ENCODE results near the gene DLX1. TPM values are rescaled to one million over a fixed set of nuclear protein-coding genes. Genes with fewer than 3 reads are reported as not detected.

DLX1 gene
- polyA plus RNA-seq, 4 donors: 0.47 to 1.3 TPM; not detected in 2

DNA sequence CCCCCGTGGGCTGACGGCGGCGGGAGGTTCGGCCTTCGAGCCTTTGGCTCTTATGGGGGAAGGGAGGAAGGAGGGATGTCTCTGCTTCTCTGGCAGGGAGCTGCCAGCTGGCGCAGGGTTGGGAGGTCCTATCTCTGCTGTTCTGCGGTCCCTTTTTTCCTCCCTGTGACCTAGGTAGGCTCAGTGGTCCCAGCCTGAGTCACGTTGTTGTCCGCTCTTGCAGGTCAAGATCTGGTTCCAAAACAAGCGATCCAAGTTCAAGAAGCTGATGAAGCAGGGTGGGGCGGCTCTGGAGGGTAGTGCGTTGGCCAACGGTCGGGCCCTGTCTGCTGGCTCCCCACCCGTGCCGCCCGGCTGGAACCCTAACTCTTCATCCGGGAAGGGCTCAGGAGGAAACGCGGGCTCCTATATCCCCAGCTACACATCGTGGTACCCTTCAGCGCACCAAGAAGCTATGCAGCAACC, 2.5 kb downstream of the DLX1 start:
- peaks cover 25 to 97% (median 79%) of the 10 kb centered on the region in 3 donors for H3K27me3 ChIP-seq (ENCODE audit: control insufficient read depth in 3 of 3, insufficient read depth in 3 of 3, low read length in 3 of 3)
- no peaks in the 10 kb centered on the region for H3K36me3 ChIP-seq (ENCODE audit: control insufficient read depth in 3 of 3, insufficient read depth in 2 of 3, low read depth in 1 of 3, low read length in 3 of 3)
- H3K4me1 ChIP-seq (ENCODE audit: control insufficient read depth in 3 of 3, insufficient read depth in 2 of 3, low read depth in 1 of 3, low read length in 2 of 3): peaks cover 5 to 13% (median 9%) of the 10 kb centered on the region in 3 donors
- WGBS, 3 donors: 3 to 7% (median 5%) methylated on average over 23 of the region's 23 CpGs
- H3K4me3 ChIP-seq (ENCODE audit: low read depth in 1 of 3, low read length in 3 of 3): no peak overlapping the region
- no peak overlapping the region for H3K27ac ChIP-seq (ENCODE audit: low read depth in 1 of 3, low read length in 2 of 3)
- DNase-seq (peak in 1 of 2 donors; percentile 24), FAIRE-seq (no peak)
- peaks cover 0 to 3% of the 10 kb centered on the region in 2 donors for H3K9me3 ChIP-seq (ENCODE audit: control insufficient read depth in 2 of 2, insufficient read depth in 1 of 2, low read depth in 1 of 2, low read length in 1 of 2)

GRCh38 chr2:172088245-172089004, 3.1 kb downstream of the DLX1 start:
- no peak for FAIRE-seq
- DNase-seq: peak in 1 of 2 donors; percentile 21
- Histone ChIP-seq H3K27me3 (ENCODE audit: control insufficient read depth in 3 of 3, insufficient read depth in 3 of 3, low read length in 3 of 3) (peaks cover 25 to 97% (median 79%) of the 10 kb centered on the region in 3 donors), H3K4me3 (ENCODE audit: low read depth in 1 of 3, low read length in 3 of 3) (no peak overlapping the region), H3K4me1 (ENCODE audit: control insufficient read depth in 3 of 3, insufficient read depth in 2 of 3, low read depth in 1 of 3, low read length in 2 of 3) (peaks cover 5 to 13% (median 9%) of the 10 kb centered on the region in 3 donors), H3K36me3 (ENCODE audit: control insufficient read depth in 3 of 3, insufficient read depth in 2 of 3, low read depth in 1 of 3, low read length in 3 of 3) (no peaks in the 10 kb centered on the region), H3K9me3 (ENCODE audit: control insufficient read depth in 2 of 2, insufficient read depth in 1 of 2, low read depth in 1 of 2, low read length in 1 of 2) (no peaks in the 10 kb centered on the region), H3K27ac (ENCODE audit: low read depth in 1 of 3, low read length in 2 of 3) (no peak overlapping the region)
- WGBS, 3 donors: 5 to 10% (median 7%) methylated on average over 34 to 37 of the region's 37 CpGs

DNA sequence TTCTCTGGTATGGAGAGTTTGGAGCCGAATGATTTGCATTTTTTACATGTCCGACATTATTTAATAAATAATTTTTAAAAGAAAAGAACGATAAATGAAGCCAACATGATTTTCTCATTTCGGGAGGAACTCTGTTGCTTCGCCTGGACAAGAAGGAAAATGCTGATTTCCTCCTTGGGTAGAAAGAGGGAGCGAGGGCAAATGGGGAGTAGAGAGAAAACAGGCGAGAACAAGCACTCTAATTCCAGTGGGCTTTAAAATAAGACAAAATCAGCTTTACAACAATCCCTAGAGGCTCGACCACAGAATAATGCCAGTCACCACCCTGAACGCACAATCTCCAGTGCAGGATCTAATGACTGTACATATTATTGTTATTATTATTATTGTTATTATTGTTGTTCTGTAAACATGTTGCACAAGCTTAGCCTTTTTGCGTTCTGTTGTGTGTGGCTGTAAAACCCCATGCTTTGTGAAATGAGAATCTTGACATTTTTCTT, 3.7 kb downstream of the DLX1 start:
- no peak for DNase-seq
- Histone ChIP-seq H3K4me1 (ENCODE audit: control insufficient read depth in 3 of 3, insufficient read depth in 2 of 3, low read depth in 1 of 3, low read length in 2 of 3) (peaks cover 5 to 13% (median 9%) of the 10 kb centered on the region in 3 donors), H3K36me3 (ENCODE audit: control insufficient read depth in 3 of 3, insufficient read depth in 2 of 3, low read depth in 1 of 3, low read length in 3 of 3) (no peaks in the 10 kb centered on the region), H3K9me3 (ENCODE audit: control insufficient read depth in 2 of 2, insufficient read depth in 1 of 2, low read depth in 1 of 2, low read length in 1 of 2) (no peaks in the 10 kb centered on the region), H3K4me3 (ENCODE audit: low read depth in 1 of 3, low read length in 3 of 3) (no peak overlapping the region), H3K27me3 (ENCODE audit: control insufficient read depth in 3 of 3, insufficient read depth in 3 of 3, low read length in 3 of 3) (peaks cover 25 to 97% (median 76%) of the 10 kb centered on the region in 3 donors), H3K27ac (ENCODE audit: low read depth in 1 of 3, low read length in 2 of 3) (no peak overlapping the region)
- WGBS, 3 donors: 10 to 13% (median 12%) methylated on average over 10 of the region's 10 CpGs
- FAIRE-seq: no peak

- DNase-seq: no peak
- no peak for FAIRE-seq
- no peak overlapping the region for H3K27ac ChIP-seq (ENCODE audit: low read depth in 1 of 3, low read length in 2 of 3)
- peaks cover 25 to 97% (median 77%) of the 10 kb centered on the region in 3 donors for H3K27me3 ChIP-seq (ENCODE audit: control insufficient read depth in 3 of 3, insufficient read depth in 3 of 3, low read length in 3 of 3)
- peaks cover 5 to 9% (median 8%) of the 10 kb centered on the region in 3 donors for H3K4me1 ChIP-seq (ENCODE audit: control insufficient read depth in 3 of 3, insufficient read depth in 2 of 3, low read depth in 1 of 3, low read length in 2 of 3)
- WGBS, 3 donors: 21 to 29% (median 24%) methylated on average over 7 of the region's 7 CpGs
- H3K9me3 ChIP-seq (ENCODE audit: control insufficient read depth in 2 of 2, insufficient read depth in 1 of 2, low read depth in 1 of 2, low read length in 1 of 2): no peaks in the 10 kb centered on the region
- no peak overlapping the region for H3K4me3 ChIP-seq (ENCODE audit: low read depth in 1 of 3, low read length in 3 of 3)
- no peaks in the 10 kb centered on the region for H3K36me3 ChIP-seq (ENCODE audit: control insufficient read depth in 3 of 3, insufficient read depth in 2 of 3, low read depth in 1 of 3, low read length in 3 of 3)
Observed at GRCh38 chr2:172089633-172090032, 4.3 kb downstream of the DLX1 start.

GRCh38 chr2:172090044-172090961, 5.0 kb downstream of the DLX1 start:
- WGBS, 3 donors: 5 to 7% (median 5%) methylated on average over 39 of the region's 39 CpGs
- FAIRE-seq (no peak), DNase-seq (peak in 1 of 2 donors; percentile 15)
- Histone ChIP-seq H3K36me3 (ENCODE audit: control insufficient read depth in 3 of 3, insufficient read depth in 2 of 3, low read depth in 1 of 3, low read length in 3 of 3) (no peaks in the 10 kb centered on the region), H3K4me3 (ENCODE audit: low read depth in 1 of 3, low read length in 3 of 3) (no peak overlapping the region), H3K27me3 (ENCODE audit: control insufficient read depth in 3 of 3, insufficient read depth in 3 of 3, low read length in 3 of 3) (peaks cover 20 to 97% (median 79%) of the 10 kb centered on the region in 3 donors), H3K9me3 (ENCODE audit: control insufficient read depth in 2 of 2, insufficient read depth in 1 of 2, low read depth in 1 of 2, low read length in 1 of 2) (no peaks in the 10 kb centered on the region), H3K27ac (ENCODE audit: low read depth in 1 of 3, low read length in 2 of 3) (no peak overlapping the region), H3K4me1 (ENCODE audit: control insufficient read depth in 3 of 3, insufficient read depth in 2 of 3, low read depth in 1 of 3, low read length in 2 of 3) (peaks cover 5 to 14% (median 8%) of the 10 kb centered on the region in 3 donors)

GRCh38 chr2:172091000-172091641, 5.8 kb downstream of the DLX1 start:
- no peak overlapping the region for H3K4me3 ChIP-seq (ENCODE audit: low read depth in 1 of 3, low read length in 3 of 3)
- H3K36me3 ChIP-seq (ENCODE audit: control insufficient read depth in 3 of 3, insufficient read depth in 2 of 3, low read depth in 1 of 3, low read length in 3 of 3): no peaks in the 10 kb centered on the region
- no peak overlapping the region for H3K27ac ChIP-seq (ENCODE audit: low read depth in 1 of 3, low read length in 2 of 3)
- H3K4me1 ChIP-seq (ENCODE audit: control insufficient read depth in 3 of 3, insufficient read depth in 2 of 3, low read depth in 1 of 3, low read length in 2 of 3): peaks cover 0 to 13% (median 8%) of the 10 kb centered on the region in 3 donors
- 11 to 16% (median 11%) methylated on average over 13 of the region's 13 CpGs for WGBS, 3 donors
- H3K27me3 ChIP-seq (ENCODE audit: control insufficient read depth in 3 of 3, insufficient read depth in 3 of 3, low read length in 3 of 3): peaks cover 20 to 97% (median 79%) of the 10 kb centered on the region in 3 donors
- no peaks in the 10 kb centered on the region for H3K9me3 ChIP-seq (ENCODE audit: control insufficient read depth in 2 of 2, insufficient read depth in 1 of 2, low read depth in 1 of 2, low read length in 1 of 2)
- DNase-seq (no peak), FAIRE-seq (no peak)

GRCh38 chr2:172091761-172092566, 6.7 kb downstream of the DLX1 start:
- FAIRE-seq (no peak), DNase-seq (no peak)
- Histone ChIP-seq H3K36me3 (ENCODE audit: control insufficient read depth in 3 of 3, insufficient read depth in 2 of 3, low read depth in 1 of 3, low read length in 3 of 3) (no peaks in the 10 kb centered on the region), H3K4me1 (ENCODE audit: control insufficient read depth in 3 of 3, insufficient read depth in 2 of 3, low read depth in 1 of 3, low read length in 2 of 3) (peaks cover 3 to 16% (median 7%) of the 10 kb centered on the region in 3 donors), H3K27me3 (ENCODE audit: control insufficient read depth in 3 of 3, insufficient read depth in 3 of 3, low read length in 3 of 3) (peaks cover 20 to 97% (median 78%) of the 10 kb centered on the region in 3 donors), H3K9me3 (ENCODE audit: control insufficient read depth in 2 of 2, insufficient read depth in 1 of 2, low read depth in 1 of 2, low read length in 1 of 2) (no peaks in the 10 kb centered on the region), H3K4me3 (ENCODE audit: low read depth in 1 of 3, low read length in 3 of 3) (no peak overlapping the region), H3K27ac (ENCODE audit: low read depth in 1 of 3, low read length in 2 of 3) (no peak overlapping the region)
- 11 to 14% (median 13%) methylated on average over 11 of the region's 11 CpGs for WGBS, 3 donors
